H1 (cell line): ENCODE results near the gene BRK1. TPM values are rescaled to one million over a fixed set of nuclear protein-coding genes. Genes with fewer than 3 reads are reported as not detected.

Experiments used
- FOSL1 ChIP-seq: IDR thresholded peaks from 2 replicates; pipeline ENCODE4 v1.6.1; 2011; ENCODE audit warnings: mild to moderate bottlenecking, low read depth, low read length, moderate library complexity; ENCODE audit not compliant: insufficient read depth
- RFX5 ChIP-seq: IDR thresholded peaks from 2 replicates; pipeline ENCODE4 v1.6.1; 2011; ENCODE audit warnings: low read depth, low read length, improper control_type of control experiment, borderline replicate concordance
- polyA plus RNA-seq, 7 experiments: library from polyadenylated mRNA; depleted of rRNA in 3 of 7; stranded (reverse) in 5 of 7; unstranded in 2 of 7; fragments of >200 nt in 5 of 7; fragments of 200-250 nt in 2 of 7; gene quantifications; 1 replicate in 5 of 7; 2 replicates in 1 of 7; 4 replicates in 1 of 7; pipeline versions ENCODE4 v1.2.1 to v1.2.3, GENCODE V29; 2011 to 2013; ENCODE audit warnings: missing spikeins in 2 of 7, mixed read lengths in 2 of 7
- total RNA-seq: library from RNA; stranded (reverse); fragmentation: NEBNext Ultra II Directional; extraction: Animal tissue kit (Norgen Biotek cat#: 25700); gene quantifications from 2 replicates; pipeline ENCODE4 v1.2.1, GENCODE V29; 2021

BRK1 gene
- total and polyA plus RNA-seq, 2 of the 8 experiments (the other 6 are each of a cell fraction or from before 2014, with no cell fraction given), result 137 to 164 TPM

- TF ChIP-seq RFX5, result no peak
- TF ChIP-seq FOSL1, result no peak
Observed at GRCh38 chr3:10106919-10107318, 8.6 kb upstream of the BRK1 start (continued).
